Tibial artery (tissue), 4 donors: ENCODE data around the gene NPBWR2.

ENCODE experiments used
- DNase-seq, 2 donors: peaks; one replicate each; pipeline ENCODE4 v3.0.0-alpha.2; 2019
- H3K27ac ChIP-seq, 2 donors: fragments of 200-600 bp; sonication (generic) in 1 of 2; 1 replicate in 1 of 2; 2 replicates in 1 of 2; pipeline ENCODE4 v1.5.1; 2018 to 2019; ENCODE audit warnings: mild to moderate bottlenecking in 1 of 2
- H3K27me3 ChIP-seq, 2 donors: fragments of 200-600 bp; sonication (generic) in 1 of 2; one replicate each; pipeline versions ENCODE4 v1.5.1 to v1.6.0; 2016 to 2019
- H3K36me3 ChIP-seq, 3 donors: fragments of 200-600 bp; sonication (generic) in 2 of 3; one replicate each; pipeline ENCODE4 v1.5.1; 2016 to 2019; ENCODE audit warnings: mild to moderate bottlenecking in 2 of 3
- H3K4me1 ChIP-seq, 4 donors: fragments of 200-600 bp; sonication (generic) in 2 of 4; 1 replicate in 3 of 4; 2 replicates in 1 of 4; pipeline ENCODE4 v1.5.1; 2016 to 2019
- H3K4me3 ChIP-seq, 2 donors: fragments of 200-600 bp; sonication (generic) in 1 of 2; 1 replicate in 1 of 2; 2 replicates in 1 of 2; pipeline ENCODE4 v1.5.1; 2018 to 2019; ENCODE audit warnings: mild to moderate bottlenecking in 2 of 2
- H3K9me3 ChIP-seq, 3 donors: fragments of 200-600 bp; sonication (generic) in 1 of 3; one replicate each; pipeline ENCODE4 v1.5.1; 2016 to 2019
- CTCF ChIP-seq, 2 experiments: fragments of 200-600 bp in 1 of 2; fragments of 450-650 bp in 1 of 2; IDR thresholded peaks; one replicate each; pipeline ENCODE4 v1.5.1; 2017 to 2019; ENCODE audit warnings: antibody characterized with exemption in 2 of 2, mild to moderate bottlenecking in 1 of 2, moderate library complexity in 1 of 2
- intact Hi-C: fragments of 100-400 bp; cut with DNase I; formaldehyde crosslinking; loops from one replicate; pipeline ENCODE4 v1.15.0; 2023; ENCODE audit warnings: low total_unique reads

Gene NPBWR2

GRCh38 chr20:64069614-64070243 is 37.6 kb downstream of the NPBWR2 start:
- peaks cover 0 to 59% (median 23%) of the 10 kb centered on the region in 3 donors for H3K36me3 ChIP-seq
- TF ChIP-seq CTCF (IDR thresholded peaks at IDR 0.05), result peak; percentile 35 to 56
- H3K4me3 ChIP-seq, result no peak overlapping the region
- H3K9me3 ChIP-seq, result no peaks in the 10 kb centered on the region
- H3K4me1 ChIP-seq, result peaks cover 0 to 12% (median 8%) of the 10 kb centered on the region in 4 donors
- no peak for DNase-seq
- H3K27ac ChIP-seq, result no peak overlapping the region
- intact Hi-C loops, result no loop called here
- no peaks in the 10 kb centered on the region for H3K27me3 ChIP-seq

DNA sequence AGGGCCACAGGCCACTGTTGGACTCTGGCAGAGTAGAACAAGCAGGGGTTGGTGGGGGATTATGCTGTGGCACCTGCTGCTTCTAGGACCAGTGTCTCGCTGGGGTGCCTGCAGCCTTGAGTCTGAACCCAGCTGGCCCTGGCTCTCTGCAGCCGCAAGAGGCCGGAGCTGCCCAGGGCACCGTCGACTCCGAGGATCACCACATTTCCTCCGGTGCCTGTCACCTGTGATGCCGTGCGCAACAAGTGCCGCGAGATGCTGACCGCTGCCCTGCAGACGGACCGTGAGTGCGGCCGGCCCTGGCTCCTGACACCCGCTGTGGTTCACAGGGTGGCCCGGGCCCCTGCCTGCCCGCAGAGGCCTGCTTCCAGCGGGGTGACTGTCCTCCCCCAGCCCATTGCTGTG is 38.2 kb downstream of the NPBWR2 start:
- H3K27ac ChIP-seq, result no peak overlapping the region
- H3K9me3 ChIP-seq, result no peaks in the 10 kb centered on the region
- intact Hi-C loops, result no loop called here
- H3K27me3 ChIP-seq, result no peaks in the 10 kb centered on the region
- DNase-seq, result no peak
- TF ChIP-seq CTCF (IDR thresholded peaks at IDR 0.05), result no peak
- H3K4me1 ChIP-seq, result peaks cover 0 to 17% (median 13%) of the 10 kb centered on the region in 4 donors
- peaks cover 0 to 54% (median 18%) of the 10 kb centered on the region in 3 donors for H3K36me3 ChIP-seq
- no peak overlapping the region for H3K4me3 ChIP-seq

- Histone ChIP-seq H3K9me3 (no peaks in the 10 kb centered on the region), H3K36me3 (peaks cover 0 to 48% (median 12%) of the 10 kb centered on the region in 3 donors), H3K27me3 (no peaks in the 10 kb centered on the region), H3K4me3 (no peak overlapping the region), H3K4me1 (peaks cover 0 to 24% (median 18%) of the 10 kb centered on the region in 4 donors), H3K27ac (no peak overlapping the region)
- TF ChIP-seq CTCF (IDR thresholded peaks at IDR 0.05), result no peak
- no peak for DNase-seq
- intact Hi-C loops, result no loop called here
Observed at GRCh38 chr20:64068386-64069208, 38.8 kb downstream of the NPBWR2 start.

- no peak overlapping the region for H3K4me3 ChIP-seq
- TF ChIP-seq CTCF (IDR thresholded peaks at IDR 0.05), result no peak
- peaks cover 0 to 24% (median 18%) of the 10 kb centered on the region in 4 donors for H3K4me1 ChIP-seq
- no peak for DNase-seq
- intact Hi-C loops, result no loop called here
- H3K9me3 ChIP-seq, result no peaks in the 10 kb centered on the region
- no peaks in the 10 kb centered on the region for H3K27me3 ChIP-seq
- peaks cover 0 to 40% (median 8%) of the 10 kb centered on the region in 3 donors for H3K36me3 ChIP-seq
- no peak overlapping the region for H3K27ac ChIP-seq
Observed at GRCh38 chr20:64067733-64068307, 39.5 kb downstream of the NPBWR2 start.

DNA sequence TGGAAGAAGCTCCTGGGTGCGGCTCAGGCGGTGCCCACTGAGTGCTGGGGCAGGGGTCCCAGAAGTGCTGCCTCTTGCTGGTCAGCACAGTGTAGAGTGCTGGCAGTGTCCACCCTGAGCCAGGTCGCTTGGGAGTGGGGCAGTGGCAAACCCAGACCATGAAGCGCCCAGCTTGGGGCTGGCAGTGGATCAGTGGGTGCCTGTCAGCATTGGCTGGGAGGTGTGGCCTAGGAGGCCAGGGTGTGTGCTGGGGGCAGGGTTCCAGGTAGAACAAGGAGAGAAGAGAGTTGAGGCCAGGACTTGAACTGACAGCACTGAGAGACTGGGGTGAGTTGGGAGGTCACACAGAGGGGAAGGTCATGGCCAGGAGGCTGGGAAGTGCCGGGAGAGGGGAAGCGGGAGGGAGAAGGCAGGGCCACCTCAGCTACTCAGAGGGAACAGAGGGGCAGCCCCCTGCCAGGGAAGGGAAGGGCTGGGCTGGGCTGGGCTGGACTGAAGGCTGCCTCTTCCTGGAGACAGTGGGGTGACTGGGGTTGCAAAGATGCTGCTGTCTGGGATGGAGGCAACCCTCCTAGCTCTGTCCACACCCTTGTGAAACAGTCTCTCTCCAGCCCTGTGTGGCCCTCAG is 40.2 kb downstream of the NPBWR2 start:
- Histone ChIP-seq H3K36me3 (peaks cover 0 to 33% (median 8%) of the 10 kb centered on the region in 3 donors), H3K4me3 (no peak overlapping the region), H3K4me1 (peaks cover 0 to 30% (median 23%) of the 10 kb centered on the region in 4 donors), H3K9me3 (no peaks in the 10 kb centered on the region), H3K27me3 (no peaks in the 10 kb centered on the region), H3K27ac (no peak overlapping the region)
- DNase-seq, result no peak
- no peak for TF ChIP-seq CTCF (IDR thresholded peaks at IDR 0.05)
- intact Hi-C loops, result no loop called here
